ENCODE measurements around the gene OTUB2.

OTUB2 gene

GRCh38 chr14:94009767-94010166 lies 16.4 kb upstream of the OTUB2 start:
- H3K27ac ChIP-seq = no peak overlapping the region
- DNase-seq = no peak
- no peaks in the 10 kb centered on the region for H3K4me1 ChIP-seq
- no peak for TF ChIP-seq CTCF (IDR thresholded peaks at IDR 0.05)
- H3K36me3 ChIP-seq = no peaks in the 10 kb centered on the region
- intact Hi-C loops (cut with DNase I; ENCODE audit: low total_unique reads) = loop anchor here (10.0 kb wide), 1 partner anchor 355 kb away; no protein-coding TSS in a partner anchor
- H3K27me3 ChIP-seq = peaks cover 0 to 24% of the 10 kb centered on the region in 2 donors
- no peaks in the 10 kb centered on the region for H3K9me3 ChIP-seq
- no peak overlapping the region for H3K4me3 ChIP-seq

- no peaks in the 10 kb centered on the region for H3K9me3 ChIP-seq
- no peaks in the 10 kb centered on the region for H3K4me1 ChIP-seq
- H3K36me3 ChIP-seq = no peaks in the 10 kb centered on the region
- H3K27ac ChIP-seq = no peak overlapping the region
- peaks cover 0 to 24% of the 10 kb centered on the region in 2 donors for H3K27me3 ChIP-seq
- intact Hi-C loops (cut with DNase I; ENCODE audit: low total_unique reads) = no loop called here
- no peak for TF ChIP-seq CTCF (IDR thresholded peaks at IDR 0.05)
- no peak overlapping the region for H3K4me3 ChIP-seq
- no peak for DNase-seq
These were observed 15.5 kb upstream of the OTUB2 start for GRCh38 chr14:94010625-94011024.

- intact Hi-C loops (cut with DNase I; ENCODE audit: low total_unique reads) = no loop called here
- Histone ChIP-seq H3K27me3 (peaks cover 0 to 28% of the 10 kb centered on the region in 2 donors), H3K9me3 (no peaks in the 10 kb centered on the region), H3K4me3 (no peak overlapping the region), H3K36me3 (no peaks in the 10 kb centered on the region), H3K4me1 (no peaks in the 10 kb centered on the region), H3K27ac (no peak overlapping the region)
- no peak for TF ChIP-seq CTCF (IDR thresholded peaks at IDR 0.05)
- DNase-seq = no peak
These were observed 14.3 kb upstream of the OTUB2 start for GRCh38 chr14:94011795-94012194.

- H3K36me3 ChIP-seq = no peaks in the 10 kb centered on the region
- H3K9me3 ChIP-seq = no peaks in the 10 kb centered on the region
- H3K27me3 ChIP-seq = peaks cover 0 to 20% of the 10 kb centered on the region in 2 donors
- H3K4me1 ChIP-seq = no peaks in the 10 kb centered on the region
- no peak overlapping the region for H3K27ac ChIP-seq
- DNase-seq = no peak
- intact Hi-C loops (cut with DNase I; ENCODE audit: low total_unique reads) = no loop called here
- no peak for TF ChIP-seq CTCF (IDR thresholded peaks at IDR 0.05)
- no peak overlapping the region for H3K4me3 ChIP-seq
These were observed 11.8 kb upstream of the OTUB2 start for GRCh38 chr14:94014382-94014781.

GRCh38 chr14:94015223-94015622 lies 10.9 kb upstream of the OTUB2 start:
- H3K4me1 ChIP-seq = no peaks in the 10 kb centered on the region
- H3K4me3 ChIP-seq = no peak overlapping the region
- intact Hi-C loops (cut with DNase I; ENCODE audit: low total_unique reads) = no loop called here
- peaks cover 0 to 18% of the 10 kb centered on the region in 2 donors for H3K27me3 ChIP-seq
- H3K36me3 ChIP-seq = no peaks in the 10 kb centered on the region
- H3K9me3 ChIP-seq = no peaks in the 10 kb centered on the region
- TF ChIP-seq CTCF (IDR thresholded peaks at IDR 0.05) = no peak
- no peak for DNase-seq
- H3K27ac ChIP-seq = no peak overlapping the region

- DNase-seq = no peak
- H3K36me3 ChIP-seq = no peaks in the 10 kb centered on the region
- no peak for TF ChIP-seq CTCF (IDR thresholded peaks at IDR 0.05)
- peaks cover 0 to 6% of the 10 kb centered on the region in 2 donors for H3K27me3 ChIP-seq
- H3K27ac ChIP-seq = no peak overlapping the region
- no peak overlapping the region for H3K4me3 ChIP-seq
- no peaks in the 10 kb centered on the region for H3K4me1 ChIP-seq
- no peaks in the 10 kb centered on the region for H3K9me3 ChIP-seq
- intact Hi-C loops (cut with DNase I; ENCODE audit: low total_unique reads) = no loop called here
These were observed 9.6 kb upstream of the OTUB2 start for GRCh38 chr14:94016446-94016976.
